SK-MEL-5 (cell line): ENCODE measurements around the gene PRDM8. TPM values are rescaled to one million over a fixed set of nuclear protein-coding genes. Genes with fewer than 3 reads are reported as not detected.

ENCODE experiments used
- DNase-seq: peaks from one replicate; pipeline ENCODE4 v3.0.0-alpha.2; 2016; ENCODE audit warnings: low read depth, low spot score
- in situ Hi-C: cut with HindIII; loops from 2 replicates; pipeline ENCODE4 v1.10.0; 2016; ENCODE audit warnings: low sequenced_read_pairs, high pct_unique_total_duplicates, low pct_unique_long_range_greater_than_20kb
- total RNA-seq: library from RNA; depleted of rRNA; stranded (reverse); fragments of >200 nt; shearing (Covaris generic); gene quantifications from 2 replicates; pipeline ENCODE4 v1.2.3, GENCODE V29; 2014

The PRDM8 gene
- total RNA-seq, 1 experiment from 2014 or later = 0.05 TPM

GRCh38 chr4:80209340-80209701 lies 12.0 kb downstream of the PRDM8 start:
- no peak for DNase-seq
- in situ Hi-C loops = no loop called here

- no peak for DNase-seq
- in situ Hi-C loops = no loop called here
Observed at GRCh38 chr4:80210549-80210948, 13.2 kb downstream of the PRDM8 start.

DNA sequence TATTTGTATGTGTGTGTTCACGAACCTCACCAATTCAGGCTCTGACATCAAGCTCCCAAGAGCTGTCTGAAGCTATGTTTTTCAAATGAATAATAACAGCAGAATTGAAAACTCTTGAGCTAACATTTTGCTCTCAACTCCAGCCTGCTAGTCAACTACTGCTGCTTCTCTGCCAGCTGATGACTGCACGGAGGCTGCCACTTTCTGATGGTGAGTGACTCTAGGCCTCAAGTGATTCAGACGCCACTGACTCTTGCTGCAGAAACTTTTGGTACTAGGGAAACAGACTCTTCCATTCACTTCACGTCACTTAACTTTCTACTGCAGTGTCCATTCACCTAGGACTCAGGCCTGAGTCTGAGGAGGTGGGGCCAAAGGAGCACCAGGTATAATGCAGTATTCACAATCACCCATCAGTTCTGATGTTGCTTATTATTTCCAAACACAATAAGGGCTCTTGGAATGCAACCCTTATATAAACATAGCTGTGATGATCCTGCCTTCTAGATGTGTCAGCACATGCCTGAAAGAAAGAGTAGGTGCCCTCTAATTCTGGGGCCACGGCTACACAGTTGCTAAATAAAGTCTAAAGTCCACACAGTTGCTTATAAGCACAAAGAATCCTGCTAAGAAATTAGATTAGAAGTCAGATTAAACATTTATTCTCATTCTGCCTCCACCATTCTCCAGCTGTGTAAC lies 16.0 kb downstream of the PRDM8 start:
- no peak for DNase-seq
- in situ Hi-C loops = no loop called here

GRCh38 chr4:80215449-80216052 lies 18.2 kb downstream of the PRDM8 start:
- in situ Hi-C loops = no loop called here

GRCh38 chr4:80216100-80216761 lies 18.9 kb downstream of the PRDM8 start:
- in situ Hi-C loops = no loop called here
- no peak for DNase-seq

More at GRCh38 chr4:80215449-80216052, 18.2 kb downstream of the PRDM8 start:
- DNase-seq = peak; percentile 26

DNA sequence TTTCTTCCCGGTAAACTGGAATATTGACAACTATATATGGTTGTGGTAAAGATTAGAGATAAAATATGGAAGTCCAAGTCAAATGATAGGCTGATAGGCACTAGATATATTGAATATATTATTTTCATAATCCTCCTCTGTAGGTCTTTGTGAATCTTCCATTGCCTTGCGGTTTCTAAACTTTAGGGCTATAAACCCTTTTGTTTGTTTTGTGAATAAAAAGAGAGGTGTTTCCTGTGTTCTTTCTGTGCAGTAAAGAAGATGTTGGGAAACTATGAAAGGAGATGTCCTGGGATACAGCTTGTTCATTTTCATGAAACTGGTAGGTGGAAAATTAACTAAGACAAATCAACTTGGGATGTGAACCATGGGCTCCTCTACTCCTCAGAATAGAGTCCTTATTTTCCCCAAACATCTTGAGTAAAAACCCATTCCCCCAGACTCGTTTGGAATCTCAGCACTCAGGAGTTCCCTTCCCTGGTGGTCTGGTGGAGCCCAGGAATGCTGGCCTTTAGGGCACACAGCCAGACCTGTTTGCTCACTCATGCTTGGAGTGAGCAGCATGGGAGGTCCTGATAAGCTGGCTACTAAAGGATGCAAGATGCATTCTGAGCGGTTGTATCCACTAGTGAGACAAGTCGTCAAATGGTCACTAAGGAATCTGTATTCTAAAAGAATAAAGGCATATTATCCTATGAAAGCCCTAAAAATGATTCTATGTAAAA lies 22.2 kb downstream of the PRDM8 start:
- in situ Hi-C loops = no loop called here
- no peak for DNase-seq

- DNase-seq = no peak
- in situ Hi-C loops = no loop called here
Observed at GRCh38 chr4:80220711-80221110, 23.4 kb downstream of the PRDM8 start.

DNA sequence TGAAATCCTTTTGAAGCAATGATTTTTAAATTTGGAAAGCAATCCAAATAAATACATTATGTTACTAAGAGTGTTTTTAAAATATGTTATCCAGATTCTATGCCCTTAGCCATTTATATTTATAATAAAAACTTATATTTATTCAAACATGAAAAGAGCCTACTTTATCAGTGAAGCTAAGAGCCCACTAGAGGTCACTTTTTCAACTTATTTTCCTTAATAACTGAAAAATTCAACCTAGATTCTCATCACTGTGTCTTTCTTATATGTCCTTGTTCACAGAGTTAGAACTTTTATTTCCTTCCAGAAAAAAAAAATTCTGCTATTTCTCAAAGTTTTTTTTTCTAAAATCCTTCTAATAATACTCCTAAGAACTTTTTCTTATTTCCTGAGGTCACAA lies 23.9 kb downstream of the PRDM8 start:
- in situ Hi-C loops = no loop called here

DNA sequence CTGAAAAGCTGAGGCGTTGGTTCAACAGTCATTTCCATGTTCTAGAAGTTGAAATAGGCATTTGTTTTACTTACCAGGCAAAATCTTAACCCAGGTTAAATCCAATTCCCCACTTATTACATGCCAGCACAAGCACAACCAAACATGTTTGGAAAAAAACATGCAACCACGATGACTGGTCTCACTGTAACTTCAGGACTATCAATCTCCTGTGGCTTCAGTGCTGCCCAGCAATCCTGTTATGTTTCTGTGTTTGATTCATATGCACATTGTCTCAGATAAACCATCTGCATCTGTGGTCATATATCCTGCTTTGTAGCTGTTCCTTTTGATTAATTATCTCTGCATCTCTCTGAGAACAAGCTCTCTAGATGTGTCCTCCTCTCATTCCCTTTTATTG lies 28.3 kb downstream of the PRDM8 start:
- DNase-seq = no peak
- in situ Hi-C loops = no loop called here

More for the DNA sequence above, 23.9 kb downstream of the PRDM8 start:
- DNase-seq = peak; percentile 26

DNA sequence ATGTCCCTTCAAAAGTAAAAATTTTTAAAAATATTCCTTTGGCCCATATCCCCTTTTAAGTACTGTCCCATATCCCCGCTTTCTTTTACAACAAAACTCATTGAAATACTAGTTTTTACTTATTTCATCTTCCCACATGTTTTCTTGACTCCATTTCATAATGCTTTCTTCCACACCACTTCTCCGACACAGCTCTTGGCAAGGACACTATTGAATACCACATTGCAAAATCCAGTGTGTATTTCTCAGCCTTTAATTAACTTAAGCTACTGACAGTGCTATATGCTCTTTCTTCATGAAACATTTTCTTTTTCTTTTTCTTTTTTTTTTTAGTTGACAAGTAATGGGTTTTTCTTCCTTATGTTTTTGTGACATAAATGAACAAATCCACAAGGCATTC lies 28.8 kb downstream of the PRDM8 start:
- in situ Hi-C loops = no loop called here

DNA sequence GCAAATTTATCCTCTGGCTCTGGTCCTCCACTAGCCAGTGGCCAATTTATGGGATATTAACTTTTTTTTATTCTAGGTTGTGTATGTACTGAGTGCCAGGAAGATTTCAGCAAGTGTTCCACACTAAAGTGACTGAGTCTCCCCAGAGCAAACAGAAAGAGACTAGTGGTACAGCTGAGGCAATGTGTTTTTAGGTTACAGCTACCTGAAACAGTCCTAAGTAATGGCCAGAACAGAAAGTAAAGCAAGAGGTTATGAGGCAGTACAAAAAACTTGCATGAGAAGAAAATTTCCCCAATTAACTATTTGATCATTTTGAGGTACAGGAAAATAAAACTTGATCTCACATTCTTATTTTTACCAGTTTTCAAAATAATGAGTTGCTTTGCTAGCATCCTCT lies 31.2 kb downstream of the PRDM8 start:
- no peak for DNase-seq
- in situ Hi-C loops = no loop called here

More for the DNA sequence above, 28.8 kb downstream of the PRDM8 start:
- no peak for DNase-seq

DNA sequence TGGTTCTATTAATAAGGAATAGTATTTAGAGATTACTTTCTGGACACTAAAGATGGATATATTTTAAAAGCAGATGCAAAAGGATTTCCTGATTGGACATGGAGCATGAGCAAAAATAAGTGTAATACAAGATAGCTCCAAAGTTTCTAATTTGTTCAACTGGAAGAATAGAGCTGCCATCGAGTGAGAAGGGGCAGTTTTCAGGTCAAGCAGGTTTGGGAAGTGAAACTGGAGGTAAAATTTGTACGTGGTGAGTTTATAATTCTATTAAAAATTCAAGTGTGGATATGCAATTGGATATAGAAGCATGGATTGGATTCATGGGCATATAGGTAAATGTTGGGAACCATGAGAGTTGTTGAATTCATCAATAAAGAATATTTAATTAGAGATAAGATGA lies 31.8 kb downstream of the PRDM8 start:
- in situ Hi-C loops = no loop called here
- DNase-seq = no peak

DNA sequence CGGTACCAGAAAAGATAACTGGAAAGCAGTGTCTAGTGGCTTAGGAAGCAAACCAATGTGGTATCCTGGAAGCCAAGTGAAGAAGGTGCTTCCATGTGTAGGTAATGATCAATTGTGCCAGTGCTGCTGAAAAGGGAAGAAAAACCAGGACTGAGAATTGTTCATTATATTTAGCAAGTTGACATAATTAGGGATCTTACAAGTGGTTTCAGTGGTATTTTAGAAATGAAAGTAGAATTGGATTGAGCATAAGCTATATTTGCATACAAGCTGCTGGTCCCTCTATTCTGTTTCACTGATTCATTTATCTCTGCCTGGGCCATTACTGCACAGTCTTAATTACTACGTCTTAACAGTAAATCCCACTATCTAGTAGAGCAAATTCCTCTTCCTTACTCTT lies 32.3 kb downstream of the PRDM8 start:
- DNase-seq = no peak
- in situ Hi-C loops = no loop called here

GRCh38 chr4:80231180-80231579 lies 33.9 kb downstream of the PRDM8 start:
- in situ Hi-C loops = no loop called here
- DNase-seq = no peak

DNA sequence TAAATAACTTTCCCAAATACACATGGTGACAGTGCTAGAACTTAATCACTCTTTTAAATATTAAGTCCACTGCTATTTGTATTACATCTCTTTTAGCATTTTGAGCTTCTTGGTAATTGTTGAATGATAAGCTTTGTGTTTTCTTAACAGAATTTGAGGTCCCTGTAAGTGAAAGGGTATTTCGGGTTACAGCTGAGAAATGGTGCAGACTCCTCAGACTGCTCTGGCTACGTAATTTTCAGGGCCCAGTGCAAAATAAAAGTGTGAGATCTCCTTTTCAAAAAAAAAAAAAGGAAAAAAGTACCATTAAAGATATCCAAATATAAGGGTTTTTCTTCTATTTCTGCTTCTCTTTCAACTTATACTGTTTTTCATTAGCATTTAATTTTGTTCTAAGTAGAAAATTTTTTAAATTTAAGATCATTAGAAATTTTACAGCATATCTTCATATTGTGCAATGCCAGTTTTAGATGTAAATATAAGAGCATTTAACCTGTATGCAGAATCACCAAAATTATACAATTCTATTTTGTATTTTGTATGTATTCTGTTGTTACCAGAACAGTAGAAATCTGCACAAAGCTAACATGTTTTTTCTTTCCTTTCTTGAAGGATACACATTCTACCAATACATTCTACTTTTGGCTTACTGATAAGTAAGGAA lies 35.5 kb downstream of the PRDM8 start:
- no peak for DNase-seq
- in situ Hi-C loops = no loop called here

GRCh38 chr4:80233390-80233789 lies 36.1 kb downstream of the PRDM8 start:
- in situ Hi-C loops = no loop called here
- no peak for DNase-seq

GRCh38 chr4:80235451-80235850 lies 38.1 kb downstream of the PRDM8 start:
- no peak for DNase-seq
- in situ Hi-C loops = no loop called here

GRCh38 chr4:80237992-80238391 lies 40.7 kb downstream of the PRDM8 start:
- peak; percentile 16 for DNase-seq
- in situ Hi-C loops = no loop called here
